Measurements from ENCODE around the gene MTMR4. TPM values are rescaled to one million over a fixed set of nuclear protein-coding genes. Genes with fewer than 3 reads are reported as not detected.
"Not testable (repeated sequence)": the region's sequence is repeated elsewhere in the genome, so short reads cannot be mapped to it uniquely, and the experiment has no call there.

MTMR4 gene
- polyA plus RNA-seq, 1 donor = 20.6 TPM

GRCh38 chr17:58525239-58525638 lies 10.8 kb upstream of the MTMR4 start:
- no peak for DNase-seq (ENCODE audit: low read depth)

- no peak for DNase-seq (ENCODE audit: low read depth)
These were observed 7.2 kb upstream of the MTMR4 start for GRCh38 chr17:58521680-58522079.

DNA sequence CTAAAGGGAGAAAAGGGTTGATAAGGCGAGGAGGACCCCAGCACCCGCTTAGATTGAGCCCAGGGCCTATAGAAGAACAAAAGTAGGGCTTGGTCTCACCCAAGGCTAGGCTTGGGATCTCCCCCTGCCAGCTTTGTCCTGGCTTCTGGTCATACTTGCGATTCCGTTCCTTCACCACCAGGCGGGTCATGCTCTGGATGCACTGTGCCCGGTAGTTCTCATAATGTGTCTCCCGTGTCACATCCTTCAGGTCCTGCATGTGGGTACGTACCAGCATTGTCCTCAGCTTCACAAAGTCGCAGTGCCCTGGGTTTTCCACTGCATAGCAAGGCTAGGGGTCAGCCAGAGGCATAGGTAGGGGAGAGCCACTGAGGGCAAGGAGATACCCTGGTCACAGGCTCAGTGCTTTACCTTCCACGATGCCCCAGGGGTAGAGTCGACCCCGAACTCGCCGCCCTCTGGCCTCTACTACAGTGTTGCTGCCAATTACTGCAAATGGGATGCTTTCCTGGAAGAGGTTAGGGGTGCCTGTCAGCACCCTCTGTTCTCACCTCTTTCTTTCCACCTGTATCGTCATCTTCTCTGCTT lies 6.5 kb upstream of the MTMR4 start:
- DNase-seq (ENCODE audit: low read depth) = no peak

- peak; percentile 98 for DNase-seq (ENCODE audit: low read depth)
These were observed 3.6 kb upstream of the MTMR4 start for GRCh38 chr17:58517928-58518609.

- no peak for DNase-seq (ENCODE audit: low read depth)
These were observed 3.0 kb upstream of the MTMR4 start for GRCh38 chr17:58517378-58517927.

DNA sequence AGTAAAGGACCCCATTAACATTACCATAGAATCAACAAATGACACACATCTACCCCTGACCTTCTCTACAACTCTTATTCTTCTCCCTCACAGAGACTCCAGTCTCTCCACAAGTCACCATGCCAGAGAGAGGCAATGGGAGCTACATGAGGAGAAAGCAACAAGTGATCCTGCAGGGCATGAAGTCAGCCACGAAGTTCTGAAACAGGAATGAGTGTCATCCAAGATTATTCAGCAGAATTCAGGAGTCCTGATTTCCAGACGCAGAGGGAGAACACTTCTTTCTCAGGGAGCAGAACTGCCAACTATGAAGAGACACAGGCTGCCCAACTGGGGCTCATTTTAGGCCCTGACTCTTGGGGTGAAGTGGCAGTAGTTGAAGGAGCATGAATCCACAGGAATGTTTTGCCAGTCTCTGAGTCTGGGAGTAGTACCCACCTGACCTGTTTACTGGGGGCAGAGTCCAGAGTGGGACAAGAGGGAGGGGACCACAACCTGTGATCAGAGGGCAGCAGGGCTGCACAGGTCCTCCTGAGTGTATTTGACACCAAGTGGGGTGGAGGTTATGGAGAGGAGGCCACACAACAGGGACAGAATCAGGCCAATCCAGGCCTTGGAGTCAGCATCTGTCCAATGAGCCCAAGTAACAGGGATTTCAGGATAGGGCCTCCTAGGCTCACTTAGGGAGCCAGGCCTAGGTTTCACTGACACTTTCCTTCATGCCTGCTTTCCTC lies 2.4 kb upstream of the MTMR4 start:
- no peak for DNase-seq (ENCODE audit: low read depth)

- no peak for DNase-seq (ENCODE audit: low read depth)
These were observed 848 bp upstream of the MTMR4 start for GRCh38 chr17:58515286-58515685.

DNA sequence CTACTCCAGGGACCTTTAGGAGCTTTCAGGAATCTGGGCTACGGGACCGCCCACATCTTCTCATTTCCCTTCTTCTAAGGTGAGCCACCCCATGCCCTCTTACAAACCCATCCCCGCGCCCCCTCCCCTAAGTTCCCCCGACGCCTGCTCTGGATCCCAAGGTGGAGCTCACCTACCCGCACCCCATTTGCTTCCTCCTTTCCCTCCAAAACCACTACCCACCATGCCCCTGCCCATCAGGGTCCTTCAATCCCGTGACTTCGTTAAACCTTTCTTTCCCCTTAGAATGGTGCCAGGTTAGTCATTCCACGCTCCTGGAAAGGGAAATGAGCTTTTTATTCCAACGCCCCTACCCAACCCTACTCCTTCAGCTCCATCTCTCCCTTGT lies 326 bp upstream of the MTMR4 start:
- no peak for DNase-seq (ENCODE audit: low read depth)

DNA sequence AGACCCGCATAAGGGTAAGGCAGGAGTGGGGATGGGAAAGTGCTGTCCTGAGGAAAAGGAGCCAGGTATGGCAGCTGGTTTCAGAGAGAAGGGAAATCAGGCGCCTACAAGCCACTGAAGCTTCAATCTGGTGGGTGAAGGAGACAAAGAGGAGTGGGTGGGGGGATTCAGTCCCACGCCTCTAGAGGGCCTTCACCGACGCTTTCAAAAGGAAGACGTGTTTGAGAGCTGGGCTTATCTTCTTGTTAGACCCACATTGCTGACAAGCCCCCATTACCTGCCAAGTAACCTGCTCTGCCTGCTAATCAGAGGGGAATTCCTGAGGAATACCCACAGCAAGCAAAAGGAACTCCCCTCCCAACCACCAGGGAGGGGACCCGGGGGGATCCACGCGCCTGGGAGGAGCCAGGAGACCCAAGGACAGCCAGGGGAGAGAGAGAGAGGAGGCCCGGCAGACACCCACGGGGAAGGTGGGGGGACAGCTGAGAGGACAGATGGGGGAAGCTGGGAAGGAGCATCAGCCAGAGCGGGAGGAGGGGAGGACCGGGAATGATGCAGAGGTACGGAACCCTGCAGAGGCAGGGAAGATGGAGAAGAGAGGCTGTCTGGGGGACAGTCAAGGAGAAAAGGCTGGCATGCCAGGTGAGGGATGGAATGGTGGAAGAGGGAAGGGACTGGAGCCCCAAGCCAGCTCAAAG lies 1.0 kb downstream of the MTMR4 start:
- DNase-seq (ENCODE audit: low read depth) = no peak

DNA sequence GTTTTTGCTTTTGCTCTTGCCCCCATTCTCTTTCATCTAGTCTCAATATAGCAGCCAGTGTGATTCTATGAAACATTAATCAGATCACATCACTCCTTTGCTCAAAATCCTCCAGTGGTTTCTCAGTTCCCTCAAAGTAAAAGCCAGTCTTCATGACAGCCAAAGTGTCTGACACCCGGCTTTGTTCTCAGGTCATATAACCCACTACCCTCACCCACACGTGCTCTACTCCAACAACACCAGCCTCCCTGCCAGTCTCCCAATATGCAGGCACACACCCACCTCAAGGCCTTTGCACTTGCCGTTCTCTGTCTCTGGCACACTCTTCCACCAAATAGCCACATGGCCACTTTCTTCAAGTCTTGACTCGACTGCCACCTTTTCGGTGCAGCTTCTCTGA lies 4.4 kb downstream of the MTMR4 start:
- DNase-seq (ENCODE audit: low read depth) = no peak

- DNase-seq (ENCODE audit: low read depth) = no peak
These were observed 5.9 kb downstream of the MTMR4 start for GRCh38 chr17:58508341-58509067.

GRCh38 chr17:58507123-58507634 lies 7.3 kb downstream of the MTMR4 start:
- no peak for DNase-seq (ENCODE audit: low read depth)

DNA sequence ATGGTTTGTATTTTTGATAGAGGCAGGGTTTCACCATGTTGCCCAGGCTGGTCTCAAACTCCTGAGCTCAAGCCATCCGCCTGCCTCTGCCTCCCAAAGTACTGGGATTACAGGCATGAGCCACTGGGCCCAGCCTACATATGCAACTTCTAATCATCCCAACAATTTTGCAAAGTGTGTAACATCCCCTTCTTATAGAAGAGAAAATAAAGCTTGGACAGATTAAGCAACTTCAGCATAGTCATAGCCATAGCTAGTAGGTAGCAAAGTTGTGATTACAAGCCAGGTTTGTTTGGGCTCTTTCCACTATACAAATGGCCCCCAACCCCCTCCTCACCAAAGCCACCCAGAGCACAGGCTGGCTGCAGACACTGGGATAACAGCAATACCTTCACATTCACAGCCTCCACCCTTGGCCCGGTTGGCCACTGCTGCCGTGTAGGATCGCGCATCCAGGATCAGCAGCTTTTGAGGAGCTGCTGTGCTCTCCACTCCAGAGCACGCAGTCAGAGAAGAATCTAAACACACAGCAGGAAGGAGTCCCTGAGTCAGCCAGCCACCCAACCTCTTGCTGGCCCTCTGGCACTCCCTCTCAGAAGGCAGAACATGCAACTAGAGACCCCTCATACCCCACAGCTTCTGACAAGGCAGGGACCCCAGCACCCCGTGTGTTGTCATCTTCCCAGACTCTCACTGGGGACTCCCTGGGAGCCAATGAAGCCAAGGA lies 7.9 kb downstream of the MTMR4 start:
- DNase-seq (ENCODE audit: low read depth) = no peak

DNA sequence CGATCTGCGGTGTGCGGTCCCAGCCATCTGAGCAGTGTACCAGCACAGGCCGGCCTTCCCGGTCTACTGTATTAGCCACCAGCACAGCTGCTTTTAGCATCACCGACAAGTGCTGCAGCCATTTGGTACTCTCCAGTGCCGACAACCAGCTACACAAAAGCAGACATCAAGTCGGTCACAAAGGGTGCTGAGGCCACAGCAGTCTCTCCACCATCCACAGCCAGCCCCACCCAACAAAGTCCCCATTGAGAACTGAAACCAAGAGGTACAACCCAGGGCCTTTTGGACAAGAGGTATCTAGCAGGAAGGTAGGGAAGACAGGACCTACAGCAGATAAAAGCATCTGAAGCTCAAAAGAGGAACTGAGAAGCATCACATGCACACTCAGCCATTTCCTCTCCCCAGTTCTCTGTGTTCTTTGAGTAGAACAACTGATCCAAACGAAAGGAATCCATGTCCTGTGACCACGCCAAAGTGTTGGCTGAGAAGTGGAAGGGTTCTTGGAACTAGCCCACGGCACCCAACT lies 9.5 kb downstream of the MTMR4 start:
- no peak for DNase-seq (ENCODE audit: low read depth)

GRCh38 chr17:58503866-58504265 lies 10.6 kb downstream of the MTMR4 start:
- DNase-seq (ENCODE audit: low read depth) = no peak

- DNase-seq (ENCODE audit: low read depth) = not testable (repeated sequence)
These were observed 11.3 kb downstream of the MTMR4 start for GRCh38 chr17:58503134-58503533.

GRCh38 chr17:58501451-58501850 lies 13.0 kb downstream of the MTMR4 start:
- DNase-seq (ENCODE audit: low read depth) = no peak

DNA sequence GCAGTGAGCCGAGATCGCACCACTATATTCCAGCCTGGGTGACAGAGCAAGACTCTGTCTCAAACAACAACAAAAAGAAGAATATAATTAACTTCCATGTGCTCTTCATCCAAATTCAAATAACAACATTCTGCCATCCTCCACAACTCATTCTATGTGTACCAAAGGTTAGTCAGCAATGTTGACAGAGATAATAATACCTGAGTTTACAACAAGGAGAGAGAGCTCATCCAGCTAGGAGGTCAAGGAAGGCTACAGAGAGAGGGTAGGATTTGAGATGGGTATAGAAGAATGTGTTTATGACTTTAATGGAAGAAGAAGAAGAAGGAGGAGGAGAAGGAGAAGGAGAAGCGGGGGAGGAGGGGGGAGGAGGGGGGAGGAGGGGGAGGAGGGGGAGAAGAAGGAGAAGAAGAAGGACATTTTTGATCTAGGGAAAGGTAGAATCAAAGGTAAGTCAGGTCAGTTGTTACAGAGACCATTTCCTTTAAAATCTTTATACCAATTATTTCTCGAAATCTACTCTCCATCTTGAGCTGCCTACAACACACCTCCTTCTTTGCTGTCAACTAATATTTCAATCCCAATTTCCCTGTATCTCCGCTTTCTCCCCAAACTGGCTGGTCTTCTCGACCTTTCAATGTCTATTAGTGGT lies 16.1 kb downstream of the MTMR4 start:
- DNase-seq (ENCODE audit: low read depth) = no peak

DNA sequence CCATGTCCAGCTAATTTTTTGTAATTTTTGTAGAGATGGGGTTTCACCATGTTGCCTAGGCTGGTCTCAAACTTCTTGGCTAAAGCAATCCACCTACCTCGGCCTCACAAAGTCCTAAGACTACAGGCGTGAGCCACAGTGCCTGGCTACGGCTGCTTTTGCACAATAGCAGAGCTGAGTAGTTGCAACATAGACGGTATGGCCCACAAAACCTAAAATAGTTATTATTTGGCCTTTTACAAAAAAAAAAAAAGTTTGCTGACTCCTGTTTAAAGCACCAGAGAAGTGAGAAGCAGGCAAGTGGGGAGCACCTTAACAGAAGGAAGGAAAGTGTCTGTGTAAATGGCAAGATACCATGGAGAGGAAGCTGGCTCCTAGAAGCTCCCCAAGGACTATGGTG lies 20.9 kb downstream of the MTMR4 start:
- DNase-seq (ENCODE audit: low read depth) = no peak

All from forelimb muscle (tissue), 1 donor.